Heart right ventricle (tissue), 16 donors: ENCODE data around the gene SUSD2. TPM values are rescaled to one million over a fixed set of nuclear protein-coding genes. Genes with fewer than 3 reads are reported as not detected.
"Not testable (repeated sequence)": the region's sequence is repeated elsewhere in the genome, so short reads cannot be mapped to it uniquely, and the experiment has no call there.

Experiments
- ATAC-seq, 8 donors: fragments of 200-7000 bp; cut with Tn5 transposase; one replicate each; pipeline ENCODE4 v1.9.1; 2020; ENCODE audit warnings: mild to moderate bottlenecking in 8 of 8, moderate library complexity in 8 of 8, moderate number of reproducible peaks in 1 of 8
- DNase-seq, 2 donors: peaks; one replicate each; pipeline ENCODE4 v3.0.0-alpha.2; 2020
- H3K27ac ChIP-seq, 10 donors: fragments of 200-600 bp; sonication (generic) in 2 of 10; one replicate each; pipeline versions ENCODE4 v1.5.0 to v1.8.0; 2020 to 2022; ENCODE audit warnings: mild to moderate bottlenecking in 3 of 10
- H3K27me3 ChIP-seq, 7 donors: fragments of 200-600 bp; one replicate each; pipeline ENCODE4 v1.8.0; 2021 to 2022; ENCODE audit warnings: mild to moderate bottlenecking in 2 of 7
- H3K36me3 ChIP-seq, 9 donors: fragments of 200-600 bp; sonication (generic) in 1 of 9; one replicate each; pipeline versions ENCODE4 v1.5.0 to v1.8.0; 2020 to 2022; ENCODE audit warnings: mild to moderate bottlenecking in 2 of 9
- H3K4me1 ChIP-seq, 9 donors: fragments of 200-600 bp; sonication (generic) in 1 of 9; one replicate each; pipeline versions ENCODE4 v1.5.0 to v1.8.0; 2020 to 2022; ENCODE audit warnings: mild to moderate bottlenecking in 4 of 9
- H3K4me3 ChIP-seq, 10 donors: fragments of 200-600 bp; sonication (generic) in 2 of 10; one replicate each; pipeline versions ENCODE4 v1.5.0 to v1.8.0; 2020 to 2022; ENCODE audit warnings: mild to moderate bottlenecking in 7 of 10, moderate library complexity in 2 of 10
- H3K9me3 ChIP-seq, 11 donors: fragments of 200-600 bp in 10 of 11; sonication (generic) in 2 of 11; one replicate each; pipeline versions ENCODE4 v1.5.0 to v1.8.0; 2013 to 2022; ENCODE audit warnings: mild to moderate bottlenecking in 2 of 11, control low read depth in 1 of 11, moderate library complexity in 1 of 11
- WGBS, 2 donors: extraction: QIAGEN DNeasy Blood & Tissue Kit; methylation state at CpG; one replicate each; pipeline ENCODE4 v1.1.7; 2013; ENCODE audit warnings: inconsistent platforms in 1 of 2; 5-methylcytosine and 5-hydroxymethylcytosine counted together
- intact Hi-C, 10 donors: fragments of 100-400 bp; cut with DNase I; formaldehyde crosslinking; loops; one replicate each; pipeline versions ENCODE4 v1.11.1 to v1.14.2; 2022
- polyA plus RNA-seq, 2 donors: library from polyadenylated mRNA; stranded (reverse); fragments of 200-250 nt; gene quantifications; one replicate each; pipeline ENCODE4 v1.2.3, GENCODE V29; 2013
- total RNA-seq, 10 donors: library from RNA; stranded (reverse); fragmentation: NEBNext Ultra II Directional in 3 of 10; extraction: Animal tissue kit (Norgen Biotek cat#: 25700) in 3 of 10; gene quantifications; one replicate each; pipeline versions ENCODE4 v1.2.1 to v1.2.4, GENCODE V29; 2021 to 2023
- TF ChIP-seq, protein P1 (sequence below), 9 donors: fragments of 200-600 bp; sonication (generic) in 2 of 9; IDR thresholded peaks; one replicate each; pipeline versions ENCODE4 v1.5.0 to v1.8.0; 2021 to 2022; ENCODE audit warnings: antibody characterized with exemption in 9 of 9, mild to moderate bottlenecking in 5 of 9, moderate library complexity in 1 of 9
- donor health status: Arrhythmogenic right ventricular cardiomyopathy.
- donor health status: ischemic (EF 13 %, LVEDD 7.1; RV severe dilation, severe dysfunction).
- donor health status: healthy with polysubstance abuse.
- donor health status: DM: no; HTN: yes; CAD: no.
- donor health status: DM: no; HTN: no; CAD: no.
- donor health status: ischemic (EF 25% LVEDD 6.9; RV normal size, moderate dysfunction).
- donor health status: ischemic (EF 25% LVEDD 5.7; RV mildly dilated, moderate dysfunction).
- donor health status: healthy.
- donor health status: DM: yes; HTN: yes; CAD: no.
- donor health status: Ischemic cardiomyopathy.
- donor health status: ischemic (EF 35%, LVEDD 5.7; RV mildly dilated, moderate dysfunction).
- donor health status: nonischemic (EF 11% LVEDD 7.7; RV severe dilation, severe dysfunction).
- donor health status: DM: yes; HTN: yes; CAD: no.
- donor health status: PGD.
- donor health status: ischemic (EF 29% LVEDD 5.4; RV normal size, mild dysfunction).
- donor health status: nonischemic (EF 23%, LVEDD 6.1; RV moderate dilation, normal function).

SUSD2 gene
- total and polyA plus RNA-seq, 12 donors = 0.57 to 6.7 (median 2.3) TPM

- TF ChIP-seq, protein P1, sequence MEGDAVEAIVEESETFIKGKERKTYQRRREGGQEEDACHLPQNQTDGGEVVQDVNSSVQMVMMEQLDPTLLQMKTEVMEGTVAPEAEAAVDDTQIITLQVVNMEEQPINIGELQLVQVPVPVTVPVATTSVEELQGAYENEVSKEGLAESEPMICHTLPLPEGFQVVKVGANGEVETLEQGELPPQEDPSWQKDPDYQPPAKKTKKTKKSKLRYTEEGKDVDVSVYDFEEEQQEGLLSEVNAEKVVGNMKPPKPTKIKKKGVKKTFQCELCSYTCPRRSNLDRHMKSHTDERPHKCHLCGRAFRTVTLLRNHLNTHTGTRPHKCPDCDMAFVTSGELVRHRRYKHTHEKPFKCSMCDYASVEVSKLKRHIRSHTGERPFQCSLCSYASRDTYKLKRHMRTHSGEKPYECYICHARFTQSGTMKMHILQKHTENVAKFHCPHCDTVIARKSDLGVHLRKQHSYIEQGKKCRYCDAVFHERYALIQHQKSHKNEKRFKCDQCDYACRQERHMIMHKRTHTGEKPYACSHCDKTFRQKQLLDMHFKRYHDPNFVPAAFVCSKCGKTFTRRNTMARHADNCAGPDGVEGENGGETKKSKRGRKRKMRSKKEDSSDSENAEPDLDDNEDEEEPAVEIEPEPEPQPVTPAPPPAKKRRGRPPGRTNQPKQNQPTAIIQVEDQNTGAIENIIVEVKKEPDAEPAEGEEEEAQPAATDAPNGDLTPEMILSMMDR (IDR thresholded peaks at IDR 0.05) = no peak
- intact Hi-C loops = loop anchor here in 2 of 10 donors (10.0 kb wide), 1 partner anchor 344 kb away; no protein-coding TSS in a partner anchor
- H3K27ac ChIP-seq = peak overlapping the region in 9 of 10 donors; percentile 3 to 67 (median 47)
- 82 to 84% methylated on average over 15 to 16 of the region's 16 CpGs for WGBS, 2 donors
- no peaks in the 10 kb centered on the region for H3K27me3 ChIP-seq
- DNase-seq = peak in 1 of 2 donors; percentile 22
- no peaks in the 10 kb centered on the region for H3K9me3 ChIP-seq
- peaks cover 0 to 30% (median 0%) of the 10 kb centered on the region in 9 donors for H3K36me3 ChIP-seq
- H3K4me3 ChIP-seq = no peak overlapping the region
- ATAC-seq = peak in 1 of 8 donors; percentile 2
- H3K4me1 ChIP-seq = peaks cover 9 to 66% (median 35%) of the 10 kb centered on the region in 9 donors
These were observed 785 bp upstream of the SUSD2 start for GRCh38 chr22:24180316-24181087.

DNA sequence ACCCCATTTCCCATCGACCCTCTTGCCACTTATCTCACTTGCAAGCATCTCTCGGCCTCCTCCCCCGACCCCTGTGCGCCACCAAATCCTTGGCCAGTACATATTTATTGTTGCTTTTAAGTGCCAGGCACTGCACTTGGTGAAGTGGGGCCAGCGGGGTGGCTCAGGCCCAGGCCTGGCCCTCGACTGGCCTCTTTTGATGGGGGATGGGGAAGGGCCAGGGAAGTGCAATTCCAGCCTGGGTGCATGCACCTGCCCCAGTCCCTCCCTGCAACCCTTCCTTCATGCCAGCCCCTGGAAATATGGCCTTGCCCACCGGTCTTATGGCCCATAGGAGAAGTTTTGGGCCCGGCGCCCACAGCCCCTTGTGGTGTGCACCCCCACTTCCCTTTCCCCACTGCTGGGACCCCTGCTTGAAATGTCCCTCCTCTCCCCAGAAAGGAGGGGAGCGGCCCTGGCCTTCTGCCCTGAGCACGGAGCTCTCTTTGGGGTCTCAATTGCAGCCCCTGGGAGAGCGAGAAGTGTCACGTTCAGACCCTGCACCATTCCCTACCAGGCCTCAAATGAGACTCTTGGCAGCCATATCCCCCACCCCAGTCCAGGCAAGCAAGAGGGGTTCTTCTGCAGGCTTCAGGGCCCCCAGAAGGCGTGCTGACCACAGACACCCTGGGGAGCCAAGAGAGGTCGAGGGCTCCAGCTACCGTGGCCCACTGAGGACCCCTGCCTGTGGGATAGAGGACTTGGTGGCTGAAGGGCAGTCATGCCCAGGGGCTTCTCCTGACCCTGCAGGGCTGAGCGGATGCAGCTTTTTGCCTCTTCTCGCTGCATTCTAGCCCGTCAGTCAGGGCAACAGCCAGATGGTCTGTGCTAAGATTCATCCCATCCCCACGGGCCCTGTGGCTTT is 961 bp downstream of the SUSD2 start:
- Histone ChIP-seq H3K27me3 (no peaks in the 10 kb centered on the region), H3K4me3 (peak overlapping the region in 4 of 10 donors; percentile 21 to 35 (median 30)), H3K4me1 (peaks cover 8 to 48% (median 28%) of the 10 kb centered on the region in 9 donors), H3K9me3 (no peaks in the 10 kb centered on the region), H3K27ac (peak overlapping the region in 7 of 10 donors; percentile 35 to 67 (median 55)), H3K36me3 (peaks cover 0 to 16% (median 0%) of the 10 kb centered on the region in 9 donors)
- intact Hi-C loops = loop anchor here in 2 of 10 donors (10.0 kb wide), 1 partner anchor 343 kb away; no protein-coding TSS in a partner anchor
- WGBS, 2 donors = 73 to 74% methylated on average over 20 of the region's 20 CpGs
- DNase-seq (no peak), ATAC-seq (peak in 1 of 8 donors; percentile 35)
- TF ChIP-seq, protein P1 (IDR thresholded peaks at IDR 0.05) = peak in 8 of 9 donors; percentile 13 to 47 (median 30)

GRCh38 chr22:24182900-24183246 is 1.6 kb downstream of the SUSD2 start:
- H3K27me3 ChIP-seq, H3K9me3 ChIP-seq, H3K27ac ChIP-seq, H3K4me3 ChIP-seq, ATAC-seq, DNase-seq: not testable (repeated sequence)
- intact Hi-C loops = loop anchor here in 2 of 10 donors (10.0 kb wide), 1 partner anchor 342 kb away; no protein-coding TSS in a partner anchor
- Histone ChIP-seq H3K36me3 (peaks cover 0 to 15% (median 0%) of the 10 kb centered on the region in 9 donors), H3K4me1 (peaks cover 7 to 42% (median 24%) of the 10 kb centered on the region in 9 donors)
- 91 to 92% methylated on average over 11 of the region's 11 CpGs for WGBS, 2 donors

DNA sequence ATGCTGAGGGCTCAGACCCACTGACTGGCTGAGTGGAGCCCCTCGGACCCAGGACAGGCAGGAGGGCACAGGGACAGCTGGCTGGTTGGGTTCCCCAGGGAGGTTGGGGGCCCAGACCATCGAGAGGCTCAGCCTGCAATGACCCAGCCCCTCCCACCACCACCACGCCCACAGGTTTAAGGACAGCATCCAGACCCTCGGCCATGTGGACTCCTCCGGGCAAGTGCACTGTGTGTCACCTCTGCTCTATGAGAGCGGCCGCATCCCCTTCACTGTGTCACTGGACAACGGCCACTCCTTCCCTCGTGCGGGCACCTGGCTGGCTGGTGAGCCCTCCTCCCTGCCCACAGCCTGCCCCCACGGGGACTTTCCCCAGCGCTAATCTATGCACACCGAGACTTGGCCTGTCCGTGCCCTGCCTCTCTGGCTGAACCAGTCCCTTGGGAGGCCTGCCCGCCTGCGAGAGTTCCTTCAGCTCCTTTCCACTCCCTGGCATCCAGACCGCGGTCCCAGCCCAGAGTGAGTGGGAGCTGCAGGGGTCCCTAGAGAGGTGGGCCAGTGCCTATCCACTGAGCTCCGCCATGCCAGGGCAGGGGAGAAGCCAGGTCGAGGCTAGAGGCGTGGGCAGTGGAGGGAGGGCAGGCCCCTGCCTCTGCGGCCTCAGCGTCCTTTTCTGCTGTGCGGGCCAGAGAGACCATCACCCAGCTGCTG is 2.2 kb downstream of the SUSD2 start:
- WGBS, 2 donors = 80 to 84% methylated on average over 20 to 24 of the region's 24 CpGs
- H3K4me1 ChIP-seq = peaks cover 7 to 37% (median 22%) of the 10 kb centered on the region in 9 donors
- no peak for DNase-seq

More for the DNA sequence above, 2.2 kb downstream of the SUSD2 start:
- intact Hi-C loops = loop anchor here in 2 of 10 donors (10.0 kb wide), 1 partner anchor 341 kb away; no protein-coding TSS in a partner anchor
- Histone ChIP-seq H3K4me3 (no peak overlapping the region), H3K36me3 (peaks cover 0 to 13% (median 0%) of the 10 kb centered on the region in 9 donors), H3K9me3 (no peaks in the 10 kb centered on the region), H3K27ac (no peak overlapping the region), H3K27me3 (no peaks in the 10 kb centered on the region)
- TF ChIP-seq, protein P1 (IDR thresholded peaks at IDR 0.05) = no peak
- ATAC-seq = no peak
